ENCODE measurements around the gene CLDN18. TPM values are rescaled to one million over a fixed set of nuclear protein-coding genes. Genes with fewer than 3 reads are reported as not detected.

The CLDN18 gene
- total and polyA plus RNA-seq, 2 of the 8 experiments (the other 6 are each of a cell fraction or from before 2014, with no cell fraction given): not detected

DNA sequence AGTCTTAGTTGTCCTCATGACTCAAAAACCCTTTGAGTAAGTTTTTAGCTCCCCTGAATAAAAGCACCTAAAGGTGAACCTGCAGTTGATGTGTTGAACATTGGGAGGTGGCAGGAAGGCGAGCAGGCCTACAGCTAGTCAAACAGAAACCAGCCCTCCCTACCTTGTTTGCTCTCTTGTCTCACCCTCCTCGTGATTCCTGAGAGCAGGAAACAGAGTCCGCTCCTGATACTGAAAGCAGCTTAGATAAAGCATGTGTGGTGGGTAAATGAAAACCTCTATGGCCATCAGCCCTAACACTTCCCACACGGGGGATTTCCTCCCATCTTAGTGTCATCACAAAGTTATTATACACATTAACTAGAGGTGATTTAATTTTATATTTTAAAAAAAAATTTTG lies 21.8 kb upstream of the CLDN18 start:
- CTCF ChIA-PET (ENCODE audit: partially characterized antibody): interaction anchor here (1.3 to 1.5 kb wide), 2 partner anchors 11 to 17 kb away, joined by 4 read pairs; no protein-coding TSS in a partner anchor
- FAIRE-seq (no peak), DNase-seq (ENCODE audit: low read depth in 1 of 2, low spot score in 2 of 2) (no peak)

More for the DNA sequence above, 21.8 kb upstream of the CLDN18 start:
- H3K9me3 ChIP-seq (ENCODE audit: insufficient read depth in 2 of 2, low read depth in 1 of 2, low read length in 1 of 2): no peaks in the 10 kb centered on the region
- no peak overlapping the region for H2AK5ac ChIP-seq (ENCODE audit: low read depth, low read length)
- H3K4me1 ChIP-seq (replicated peaks in 1 of 4; ENCODE audit: control insufficient read depth in 3 of 4, insufficient read depth in 4 of 4, low read length in 3 of 4): no peaks in the 10 kb centered on the region
- no peak overlapping the region for H2AFZ ChIP-seq (ENCODE audit: low read length)
- WGBS, 2 experiments (ENCODE audit: extremely low coverage in 1 of 2, insufficient coverage in 1 of 2, insufficient read length in 1 of 2, insufficient replicate concordance in 2 of 2, low coverage in 1 of 2, low lambda C conversion rate in 2 of 2, missing lambda C conversion rate in 1 of 2): 83% methylated on average over 4 of the region's 4 CpGs; no CpG with 5 or more reads in 1 of the 2 experiments
- H3K4me2 ChIP-seq (ENCODE audit: insufficient read depth in 1 of 2, low read depth in 2 of 2, low read length in 2 of 2): no peak overlapping the region
- H4K20me1 ChIP-seq (replicated peaks in 1 of 2; ENCODE audit: control insufficient read depth in 1 of 2, insufficient read depth in 2 of 2, low read length in 2 of 2): no peaks in the 10 kb centered on the region
- no peaks in the 10 kb centered on the region for H3K27me3 ChIP-seq (replicated peaks in 1 of 4; ENCODE audit: control insufficient read depth in 3 of 4, extremely low read depth in 1 of 4, insufficient read depth in 3 of 4, low read length in 3 of 4)
- H3K9ac ChIP-seq (replicated peaks in 1 of 4; ENCODE audit: extremely low read depth in 1 of 4, low read depth in 3 of 4, low read length in 3 of 4): no peak overlapping the region
- H3K4me3 ChIP-seq (ENCODE audit: extremely low read depth in 1 of 4, insufficient read depth in 2 of 4, low read depth in 3 of 4, low read length in 4 of 4): no peak overlapping the region
- no peak overlapping the region for H4K8ac ChIP-seq (ENCODE audit: extremely low read depth, insufficient read depth, low read length)
- H3K14ac ChIP-seq (ENCODE audit: insufficient read length): no peak overlapping the region
- H4K5ac ChIP-seq (ENCODE audit: insufficient read length, low read depth, low read length): no peak overlapping the region
- no peak overlapping the region for H2BK20ac ChIP-seq (ENCODE audit: low read length)
- no peak overlapping the region for H3K27ac ChIP-seq (ENCODE audit: low read depth, low read length)
- H3K36me3 ChIP-seq (ENCODE audit: control insufficient read depth in 2 of 4, insufficient read depth in 4 of 4, low read length in 3 of 4): no peaks in the 10 kb centered on the region
- no peak for TF ChIP-seq CHD1 (IDR thresholded peaks at IDR 0.05; ENCODE audit: low read depth, low read length)
- no peak for TF ChIP-seq SAP30 (IDR thresholded peaks at IDR 0.05; ENCODE audit: insufficient read depth, insufficient replicate concordance, low read length)
- no peak for TF ChIP-seq HDAC6 (IDR thresholded peaks at IDR 0.05; ENCODE audit: low read depth, low read length)
- no peak for TF ChIP-seq SIN3A (conservative IDR thresholded peaks at IDR 0.05 in 1 of 2, IDR thresholded peaks at IDR 0.05 in 1 of 2; ENCODE audit: low read depth in 1 of 2, low read length in 2 of 2)
- TF ChIP-seq TBP (IDR thresholded peaks at IDR 0.05; ENCODE audit: low read depth, low read length): no peak
- no peak for TF ChIP-seq NANOG (IDR thresholded peaks at IDR 0.05; ENCODE audit: insufficient read depth, low read depth, low read length, poor library complexity, severe bottlenecking)
- no peak for TF ChIP-seq JUN (IDR thresholded peaks at IDR 0.05; ENCODE audit: low read depth, low read length)
- TF ChIP-seq, protein P1, sequence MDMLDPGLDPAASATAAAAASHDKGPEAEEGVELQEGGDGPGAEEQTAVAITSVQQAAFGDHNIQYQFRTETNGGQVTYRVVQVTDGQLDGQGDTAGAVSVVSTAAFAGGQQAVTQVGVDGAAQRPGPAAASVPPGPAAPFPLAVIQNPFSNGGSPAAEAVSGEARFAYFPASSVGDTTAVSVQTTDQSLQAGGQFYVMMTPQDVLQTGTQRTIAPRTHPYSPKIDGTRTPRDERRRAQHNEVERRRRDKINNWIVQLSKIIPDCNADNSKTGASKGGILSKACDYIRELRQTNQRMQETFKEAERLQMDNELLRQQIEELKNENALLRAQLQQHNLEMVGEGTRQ (IDR thresholded peaks at IDR 0.05; ENCODE audit: low read length): no peak
- TF ChIP-seq POLR2A (IDR thresholded peaks at IDR 0.05; ENCODE audit: control extremely low read depth in 1 of 2, low read depth in 2 of 2, low read length in 2 of 2): no peak
- TF ChIP-seq JUND (IDR thresholded peaks at IDR 0.05; ENCODE audit: low read length): no peak
- no peak for TF ChIP-seq BACH1 (IDR thresholded peaks at IDR 0.05; ENCODE audit: low read length)
- POLR2A ChIA-PET (ENCODE audit: partially characterized antibody): no interaction called here
- no peak overlapping the region for H3K4ac ChIP-seq (replicated peaks; ENCODE audit: insufficient read length, low read depth, low read length)
- no peak overlapping the region for H2BK15ac ChIP-seq (ENCODE audit: low read length)
- H2BK12ac ChIP-seq (ENCODE audit: low read depth, low read length): no peak overlapping the region
- H2BK5ac ChIP-seq (ENCODE audit: low read depth, low read length): no peak overlapping the region
- H2BK120ac ChIP-seq (replicated peaks; ENCODE audit: low read depth, low read length): no peak overlapping the region
- no peak overlapping the region for H3K23ac ChIP-seq (ENCODE audit: insufficient read length)
- no peaks in the 10 kb centered on the region for H3K79me1 ChIP-seq (ENCODE audit: low read depth, low read length)
- H3K56ac ChIP-seq (replicated peaks; ENCODE audit: insufficient read length, low read depth, low read length): no peak overlapping the region
- no peaks in the 10 kb centered on the region for H3K79me2 ChIP-seq (ENCODE audit: control insufficient read depth in 1 of 2, insufficient read depth in 2 of 2, low read length in 2 of 2)
- H3K23me2 ChIP-seq (ENCODE audit: low read depth, low read length): no peaks in the 10 kb centered on the region
- no peak overlapping the region for H3K18ac ChIP-seq (ENCODE audit: extremely low read depth, low read length)
- no peak overlapping the region for H4K91ac ChIP-seq (replicated peaks; ENCODE audit: insufficient read length, low read length)
